Lower leg skin (tissue), 3 donors: ENCODE results near the gene NDST4.

Experiments
- POLR2A ChIP-seq, 2 donors: fragments of 450-650 bp; IDR thresholded peaks; one replicate each; pipeline ENCODE4 v1.6.1; 2016 to 2017; ENCODE audit warnings: antibody characterized with exemption in 2 of 2, mild to moderate bottlenecking in 1 of 2, moderate library complexity in 1 of 2
- TF ChIP-seq, protein P1 (sequence below), 3 donors: fragments of 450-650 bp; IDR thresholded peaks; one replicate each; pipeline ENCODE4 v1.5.1; 2016; ENCODE audit warnings: antibody characterized with exemption in 3 of 3, mild to moderate bottlenecking in 3 of 3, moderate library complexity in 2 of 3

DNA sequence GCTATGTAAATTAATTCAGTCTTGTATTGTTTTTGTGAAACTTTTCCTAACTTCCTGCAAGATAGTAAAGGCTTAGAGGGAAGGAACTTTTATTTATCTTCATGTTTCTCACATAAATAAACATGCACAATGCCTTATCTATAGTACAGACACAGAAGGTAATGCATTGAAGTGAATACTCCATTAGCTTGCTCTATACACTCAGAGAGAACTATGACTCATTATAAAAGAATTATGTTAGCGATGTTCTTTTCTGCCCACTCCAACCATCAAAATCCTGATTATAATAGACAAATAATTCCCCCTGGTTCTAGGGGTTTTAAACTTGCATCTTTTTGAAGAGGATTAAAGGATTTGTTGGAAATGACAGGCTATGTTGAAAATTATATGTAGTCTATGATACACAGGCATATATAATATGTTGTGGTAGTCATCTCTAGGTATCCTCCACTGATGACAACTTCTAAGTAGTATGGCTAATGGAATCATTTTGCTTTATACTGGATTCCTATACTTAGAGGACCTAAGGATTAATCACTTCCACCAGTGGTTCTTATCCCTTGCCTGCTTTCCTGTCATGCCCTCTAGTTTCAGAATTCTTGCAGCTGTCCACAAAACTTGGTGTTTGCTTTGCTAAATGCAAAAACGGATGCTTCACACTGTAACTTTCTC, 115.7 kb downstream of the NDST4 start:
- TF ChIP-seq, protein P1, sequence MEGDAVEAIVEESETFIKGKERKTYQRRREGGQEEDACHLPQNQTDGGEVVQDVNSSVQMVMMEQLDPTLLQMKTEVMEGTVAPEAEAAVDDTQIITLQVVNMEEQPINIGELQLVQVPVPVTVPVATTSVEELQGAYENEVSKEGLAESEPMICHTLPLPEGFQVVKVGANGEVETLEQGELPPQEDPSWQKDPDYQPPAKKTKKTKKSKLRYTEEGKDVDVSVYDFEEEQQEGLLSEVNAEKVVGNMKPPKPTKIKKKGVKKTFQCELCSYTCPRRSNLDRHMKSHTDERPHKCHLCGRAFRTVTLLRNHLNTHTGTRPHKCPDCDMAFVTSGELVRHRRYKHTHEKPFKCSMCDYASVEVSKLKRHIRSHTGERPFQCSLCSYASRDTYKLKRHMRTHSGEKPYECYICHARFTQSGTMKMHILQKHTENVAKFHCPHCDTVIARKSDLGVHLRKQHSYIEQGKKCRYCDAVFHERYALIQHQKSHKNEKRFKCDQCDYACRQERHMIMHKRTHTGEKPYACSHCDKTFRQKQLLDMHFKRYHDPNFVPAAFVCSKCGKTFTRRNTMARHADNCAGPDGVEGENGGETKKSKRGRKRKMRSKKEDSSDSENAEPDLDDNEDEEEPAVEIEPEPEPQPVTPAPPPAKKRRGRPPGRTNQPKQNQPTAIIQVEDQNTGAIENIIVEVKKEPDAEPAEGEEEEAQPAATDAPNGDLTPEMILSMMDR (IDR thresholded peaks at IDR 0.05): no peak
- TF ChIP-seq POLR2A (IDR thresholded peaks at IDR 0.05): no peak
